Measurements from ENCODE around the gene CSF2RB.

CSF2RB gene

DNA sequence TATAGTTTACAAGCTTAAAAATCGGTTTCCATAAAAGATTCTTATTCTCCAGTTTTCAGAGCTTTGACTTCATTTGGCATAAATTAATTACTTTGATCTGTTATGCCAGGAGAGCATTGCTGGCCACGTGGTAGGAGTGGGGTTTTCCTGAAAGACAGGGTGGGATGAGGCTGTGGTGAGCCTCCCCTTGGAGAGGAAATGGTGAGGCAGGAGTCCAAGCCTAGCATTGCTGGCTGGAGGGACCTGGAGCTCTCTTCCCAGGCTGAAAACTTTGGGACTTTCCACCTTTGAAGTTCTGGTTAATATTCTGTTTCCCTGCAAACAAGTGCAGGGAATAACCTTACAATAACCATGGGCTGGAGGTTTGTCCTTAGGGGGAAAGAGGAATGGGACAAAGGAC, 21.1 kb upstream of the CSF2RB start:
- DNase-seq, result no peak

DNA sequence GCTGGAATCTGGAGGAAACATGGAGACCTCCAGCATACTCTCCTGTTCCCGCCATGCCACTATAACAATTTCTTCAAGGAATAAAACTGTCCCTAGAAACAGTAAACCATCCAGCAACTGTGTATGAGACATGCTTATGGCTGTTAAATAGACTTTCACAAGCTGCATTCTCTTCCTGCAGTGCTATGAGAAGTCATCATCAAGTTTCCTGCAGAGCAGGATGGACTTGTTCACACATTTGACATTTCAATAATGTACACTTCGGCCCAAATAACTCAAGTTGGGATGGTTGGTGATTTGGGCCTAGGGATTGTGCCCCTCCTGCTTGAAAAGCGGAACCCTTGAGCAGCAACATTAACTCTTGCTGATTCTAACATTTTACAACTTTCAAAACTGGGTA, 20.2 kb upstream of the CSF2RB start:
- DNase-seq, result no peak

DNA sequence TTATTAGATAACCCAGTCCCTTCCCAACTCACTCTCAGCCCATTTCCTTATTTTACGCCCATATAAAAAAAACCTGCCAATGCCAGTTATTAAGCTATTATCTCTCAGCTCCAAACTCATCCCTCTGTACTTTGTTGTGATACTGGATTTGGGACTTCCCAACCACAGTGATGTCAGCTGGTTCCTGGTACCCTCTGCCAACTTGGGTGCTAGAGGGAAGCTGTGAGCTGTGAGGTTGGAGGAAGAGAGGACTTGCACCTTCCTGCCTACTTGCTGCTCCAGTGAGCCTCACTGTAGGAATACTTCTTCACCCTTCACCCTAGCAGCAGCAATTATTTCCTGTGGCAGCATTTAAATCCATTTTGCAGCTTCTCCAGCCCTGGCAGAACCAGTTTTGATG, 19.2 kb upstream of the CSF2RB start:
- no peak for DNase-seq

DNA sequence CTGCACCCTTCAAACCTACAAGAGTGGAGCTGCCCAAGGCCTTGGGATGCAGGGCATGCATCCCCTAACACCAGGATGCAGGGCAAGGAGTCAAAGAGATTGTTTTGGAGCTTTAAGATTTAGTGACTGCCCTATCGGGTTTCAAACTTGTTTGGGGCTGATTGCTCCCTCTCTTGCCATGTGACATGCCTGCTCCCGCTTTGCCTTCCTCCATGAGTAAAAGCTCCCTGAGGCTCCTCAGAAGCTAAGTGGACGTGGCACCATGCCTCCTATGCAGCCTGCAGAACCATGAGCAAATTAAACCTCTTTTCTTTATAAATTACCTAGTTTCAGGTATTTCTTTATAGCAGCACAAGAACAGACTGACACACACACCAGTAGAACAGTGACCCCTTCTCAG, 15.8 kb upstream of the CSF2RB start:
- no peak for DNase-seq

DNA sequence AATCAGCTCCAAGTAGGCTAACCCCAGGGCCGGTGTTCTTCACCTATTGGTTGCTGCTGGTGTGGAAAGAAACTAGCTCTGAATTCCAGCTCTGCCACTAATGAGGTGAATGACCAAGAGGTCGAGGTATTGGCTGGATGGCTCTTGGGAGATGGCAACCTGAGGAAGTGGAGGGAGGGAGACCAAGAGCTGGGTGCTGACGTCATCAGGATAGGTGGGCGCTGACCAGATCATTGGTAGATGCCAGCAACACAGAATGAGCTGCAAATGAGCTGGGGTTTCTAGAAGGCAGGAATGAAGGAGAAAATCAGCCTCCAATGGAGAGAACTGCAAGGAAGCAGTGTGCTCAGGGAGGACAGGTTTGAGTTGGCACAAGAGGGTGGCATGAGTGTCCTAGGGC, 14.7 kb upstream of the CSF2RB start:
- no peak for DNase-seq

DNA sequence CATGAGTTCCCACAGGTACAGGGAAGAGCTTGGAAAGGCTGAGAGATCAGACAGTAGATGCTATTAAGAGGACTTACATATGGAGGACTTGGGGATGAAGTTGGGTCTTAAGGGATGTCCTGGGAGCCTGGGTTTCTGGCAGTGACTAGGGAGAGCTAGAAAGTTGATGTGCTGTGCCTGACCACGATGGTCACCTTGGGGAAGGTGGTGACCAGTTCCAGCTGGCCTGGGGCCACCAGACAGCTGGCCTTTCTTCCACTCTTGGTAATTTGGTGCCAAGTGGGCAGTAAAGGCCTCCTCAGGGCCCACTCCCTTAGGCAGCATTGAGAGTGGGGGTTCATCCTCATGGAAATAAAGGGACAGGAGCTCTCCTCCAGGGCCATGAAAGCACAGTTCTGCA, 13.9 kb upstream of the CSF2RB start:
- no peak for DNase-seq

DNA sequence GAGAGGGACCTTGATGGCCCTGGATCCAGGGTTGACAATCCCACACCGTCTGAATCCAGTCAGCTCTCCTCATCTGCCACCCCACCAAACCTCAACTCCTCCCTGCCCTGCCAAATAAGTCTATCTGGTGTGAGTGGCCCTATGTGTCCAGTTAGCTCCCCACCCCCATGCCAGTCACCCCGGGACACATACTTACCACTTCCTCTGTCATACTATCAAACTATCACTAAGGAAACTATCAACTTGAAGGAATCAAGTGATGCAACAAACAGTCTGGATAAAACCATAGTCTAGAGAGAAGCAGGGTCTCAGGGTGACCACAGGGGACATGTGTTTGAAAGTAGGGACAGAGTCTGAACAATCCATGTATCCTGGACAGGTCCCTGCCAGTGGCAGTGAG, 13.2 kb upstream of the CSF2RB start:
- DNase-seq, result peak; percentile 75

DNA sequence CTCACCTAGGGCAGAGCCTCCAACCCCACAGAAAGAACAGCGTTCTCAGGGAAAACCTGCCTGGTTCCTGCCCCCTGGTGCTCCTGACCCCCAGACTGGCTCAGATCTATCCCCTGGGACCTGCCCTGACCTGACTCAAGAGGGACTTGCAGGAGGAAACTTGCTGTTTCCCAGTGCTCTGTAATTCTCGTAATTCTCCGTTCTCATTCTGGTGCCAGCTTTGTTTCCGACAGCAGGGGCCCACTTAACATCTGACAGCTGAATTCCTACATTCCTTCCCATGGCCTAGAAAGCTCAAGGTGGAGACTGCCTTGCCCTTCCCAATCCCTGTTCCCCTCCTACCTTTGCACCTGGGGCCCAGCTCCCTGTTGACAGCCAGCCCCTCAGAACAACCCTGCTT, 12.5 kb upstream of the CSF2RB start:
- DNase-seq, result no peak

DNA sequence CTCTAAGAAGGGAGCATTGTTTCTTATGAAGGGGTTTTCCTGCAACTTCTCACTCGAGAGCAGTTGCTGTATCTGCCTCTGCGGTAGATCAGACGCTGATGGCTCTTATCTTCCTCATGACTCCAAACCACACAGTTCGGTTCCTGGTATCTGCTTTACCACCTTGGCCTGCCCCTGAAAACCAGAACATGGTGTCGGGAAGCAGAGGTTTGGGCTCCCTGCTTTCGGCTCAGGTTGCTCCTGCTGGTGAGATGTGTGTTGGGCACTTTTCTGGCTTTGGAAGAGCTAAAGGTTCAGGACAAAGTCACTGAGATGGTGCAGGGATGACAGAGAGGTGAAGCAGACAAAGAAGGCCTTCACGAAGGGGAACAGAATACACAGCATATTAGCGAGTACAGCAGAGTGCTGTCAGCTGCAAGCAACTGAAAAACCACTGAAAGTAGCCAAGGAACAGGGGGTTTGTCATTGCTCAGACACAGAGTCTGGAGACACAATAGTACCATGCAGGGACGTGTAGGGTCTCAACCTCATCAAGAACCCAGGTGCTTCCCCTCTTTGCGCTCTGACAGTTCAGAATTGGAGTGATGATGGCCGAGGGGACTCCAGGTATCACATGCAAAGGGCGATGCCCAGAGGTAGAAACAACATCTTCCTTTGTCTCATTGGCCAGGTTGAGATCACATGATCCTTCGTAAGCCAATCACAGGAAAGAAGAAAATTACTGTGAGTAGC, 11.9 kb upstream of the CSF2RB start:
- peak; percentile 64 for DNase-seq

DNA sequence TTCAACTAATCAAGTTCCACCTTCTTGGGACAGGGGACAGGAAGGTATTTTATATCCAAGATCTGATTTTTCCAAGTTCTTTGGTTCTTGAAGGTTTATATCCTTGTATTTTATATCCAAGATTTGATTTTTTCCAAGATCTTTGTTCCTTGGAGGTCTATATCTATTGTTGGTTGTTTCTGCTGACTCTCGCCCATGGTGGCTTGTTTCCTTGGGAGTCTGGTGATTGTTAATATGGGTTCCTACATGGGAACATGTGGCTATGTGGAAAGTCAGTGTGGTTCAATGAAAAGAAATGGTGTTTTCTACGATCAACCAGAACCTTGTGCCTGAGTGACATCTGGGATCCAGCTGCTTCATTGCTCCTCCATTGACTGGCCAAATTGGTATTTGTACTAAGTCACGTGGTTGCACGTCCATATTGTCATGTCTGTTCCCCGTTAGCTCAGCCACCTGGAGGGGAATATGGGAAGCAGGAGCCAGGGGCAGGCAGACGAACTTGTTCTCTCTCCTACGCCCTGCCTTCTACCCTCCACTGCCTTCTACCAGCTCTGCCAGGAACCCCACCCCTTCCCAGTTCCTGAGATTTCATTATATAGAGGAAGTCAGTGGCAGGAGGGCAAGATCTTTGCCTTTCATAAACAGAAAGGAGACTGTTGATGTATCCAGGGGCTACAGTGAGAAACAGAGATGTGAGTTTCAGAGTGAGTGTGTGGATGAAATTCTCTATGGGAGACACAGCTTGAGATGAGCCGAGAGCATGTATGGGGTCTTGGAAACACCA, 11.1 kb upstream of the CSF2RB start:
- DNase-seq, result peak; percentile 25

DNA sequence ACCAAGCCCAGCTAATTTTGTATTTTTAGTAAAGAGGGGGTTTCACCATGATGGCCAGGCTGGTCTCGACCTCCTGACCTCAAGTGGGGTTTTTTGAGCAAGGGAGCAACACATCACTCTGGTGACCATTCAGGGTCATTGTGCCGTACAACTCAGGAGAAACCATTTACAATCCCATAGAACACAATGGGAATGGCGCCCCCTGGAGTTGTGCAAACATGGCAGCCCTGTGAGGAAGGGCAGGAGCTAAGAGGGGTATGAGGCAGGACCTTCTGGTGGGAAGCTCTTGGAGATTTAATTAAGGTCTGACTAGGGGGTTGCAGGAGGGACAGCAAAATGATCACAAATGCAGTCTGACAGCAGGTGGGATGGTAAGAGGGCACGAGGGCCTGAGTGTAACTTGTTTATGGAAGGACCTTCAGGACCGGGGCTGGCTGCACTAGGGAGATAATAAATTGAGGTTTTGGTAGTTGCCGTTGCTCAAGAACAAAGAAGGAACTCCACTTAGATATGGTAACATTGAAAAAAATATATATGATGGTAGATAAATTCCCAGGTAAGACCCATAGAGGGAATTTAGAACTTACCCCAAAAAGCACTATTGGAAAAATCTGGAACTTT, 9.1 kb upstream of the CSF2RB start:
- DNase-seq, result no peak

DNA sequence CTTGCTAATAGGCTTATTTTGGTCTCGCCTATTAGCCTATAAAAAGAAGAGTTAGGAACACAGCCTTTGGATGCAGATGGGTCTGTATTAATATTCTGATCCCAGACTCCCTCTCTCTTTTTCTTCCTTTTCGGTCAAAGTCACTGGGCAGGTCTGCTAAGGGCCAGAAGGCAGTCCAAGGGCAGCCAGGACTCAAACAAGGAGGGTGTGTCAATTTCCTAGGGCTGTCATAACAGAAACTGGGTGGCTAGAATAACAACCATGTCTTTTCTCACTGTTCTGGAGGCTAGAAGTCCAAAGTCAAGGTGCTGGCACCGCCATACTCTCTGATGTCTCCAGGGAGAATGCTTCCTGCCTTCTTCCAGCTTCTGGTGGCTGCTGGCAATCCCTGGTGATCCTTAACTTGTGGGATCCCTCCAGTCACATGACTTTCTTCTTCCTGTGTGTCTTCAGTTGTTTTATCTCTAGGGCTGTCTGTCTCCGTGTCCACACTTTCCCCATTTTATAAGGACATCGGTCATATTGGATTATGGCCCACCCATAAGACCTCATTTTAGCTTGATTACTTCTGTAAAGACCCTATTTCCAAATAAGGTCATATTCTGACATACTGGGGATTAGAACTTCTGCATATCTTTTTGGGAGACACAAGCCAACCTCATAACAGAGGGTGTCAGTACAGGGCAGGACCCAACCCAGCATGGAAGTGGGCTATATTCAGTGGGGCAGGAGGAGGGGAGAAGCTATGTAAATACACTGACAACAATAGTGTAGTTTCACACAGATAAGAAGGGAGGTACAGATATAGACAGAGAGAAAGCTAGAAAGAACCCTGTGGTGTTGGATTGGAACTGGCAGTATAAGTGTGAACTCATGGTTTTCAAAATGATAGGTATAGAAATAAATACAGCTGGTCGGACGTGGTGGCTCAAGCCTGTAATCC, 5.9 kb upstream of the CSF2RB start:
- DNase-seq, result no peak

DNA sequence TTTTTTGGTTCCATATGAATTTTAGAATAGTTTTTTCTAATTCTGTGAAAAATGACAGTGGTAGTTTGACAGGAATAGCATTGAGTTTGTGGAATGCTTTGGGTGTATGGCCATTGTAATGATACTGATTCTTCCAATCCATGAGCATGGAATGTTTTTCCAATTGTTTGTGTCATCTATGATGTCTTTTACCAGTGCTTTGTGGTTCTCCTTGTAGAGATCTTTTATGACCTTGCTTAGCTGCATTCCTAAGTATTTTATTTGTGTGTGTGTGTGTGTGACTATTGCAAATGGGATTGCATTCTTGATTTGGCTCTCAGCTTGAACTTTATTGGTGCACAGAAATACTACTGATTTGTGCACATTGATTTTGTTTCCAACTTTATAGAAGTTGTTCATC, 3.0 kb upstream of the CSF2RB start:
- no peak for DNase-seq

DNA sequence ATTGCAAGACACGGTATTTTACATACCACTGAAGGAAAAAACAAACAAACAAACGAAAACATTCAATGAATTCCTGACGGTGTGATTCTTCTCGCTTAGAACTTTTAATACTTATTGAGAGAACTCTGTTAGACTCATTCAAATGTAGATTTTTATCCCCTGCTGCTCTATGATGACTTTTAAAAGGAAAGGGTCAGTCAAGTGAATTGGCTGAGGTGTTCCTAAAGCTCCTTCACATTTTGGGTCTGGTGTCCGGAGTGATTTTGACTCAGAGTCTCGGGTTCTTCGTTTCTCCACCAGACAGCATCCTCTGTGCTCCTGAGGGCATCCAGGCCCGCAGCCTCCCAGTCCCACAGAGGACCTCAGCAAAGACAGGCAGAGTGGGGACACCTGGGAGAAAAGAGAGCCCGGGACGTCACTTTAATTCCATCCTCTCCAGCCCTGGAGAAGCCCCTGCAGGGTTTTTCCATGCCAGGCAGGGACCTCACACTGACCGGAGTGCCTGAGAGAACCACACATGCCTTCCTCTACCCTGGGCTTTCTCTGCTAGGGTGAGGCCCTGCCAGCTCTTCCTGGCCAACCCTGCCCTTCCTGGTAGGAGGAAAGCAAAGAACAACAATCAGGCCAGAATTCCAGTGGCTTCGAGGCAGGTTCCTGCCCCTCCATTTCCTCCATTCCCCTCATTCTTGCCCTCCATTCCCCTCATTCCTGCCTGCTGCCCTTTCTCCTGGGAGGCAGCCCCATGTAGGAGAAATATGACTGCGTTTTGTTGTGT, 1.4 kb upstream of the CSF2RB start:
- no peak for DNase-seq

DNA sequence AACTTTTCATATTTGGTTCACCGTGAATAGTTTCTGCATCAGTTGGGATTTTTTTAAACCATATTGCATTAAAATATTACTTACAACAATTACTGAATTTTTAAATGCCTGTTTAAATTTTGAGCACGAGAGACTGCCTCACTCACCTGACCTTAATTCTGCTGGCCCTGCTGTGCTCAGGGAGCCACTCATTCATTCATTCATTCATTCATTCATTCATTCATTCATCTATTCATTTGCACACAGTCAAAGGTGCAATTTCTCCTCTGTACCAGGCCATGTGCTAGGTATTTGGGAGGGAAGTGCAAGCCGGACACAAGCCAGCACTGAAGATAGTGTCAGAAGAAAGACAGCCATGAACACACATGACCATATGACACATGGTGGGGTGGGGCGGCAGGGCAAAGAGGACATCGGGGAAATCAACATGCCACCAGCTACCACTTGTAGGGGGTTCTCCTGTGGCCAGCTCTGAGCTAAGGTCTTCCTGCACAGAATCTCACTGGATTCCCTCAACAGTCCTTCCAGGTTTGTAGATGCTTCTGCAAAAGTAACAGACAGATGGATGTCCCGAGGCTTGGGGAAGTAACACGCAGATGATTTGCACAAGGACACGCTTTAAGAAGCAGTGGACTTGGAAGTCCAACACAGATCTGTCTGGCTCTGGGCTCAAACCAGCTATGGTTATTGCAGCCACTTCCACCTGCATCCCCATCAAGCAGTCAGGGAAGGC, 568 bp upstream of the CSF2RB start:
- peak; percentile 52 for DNase-seq

DNA sequence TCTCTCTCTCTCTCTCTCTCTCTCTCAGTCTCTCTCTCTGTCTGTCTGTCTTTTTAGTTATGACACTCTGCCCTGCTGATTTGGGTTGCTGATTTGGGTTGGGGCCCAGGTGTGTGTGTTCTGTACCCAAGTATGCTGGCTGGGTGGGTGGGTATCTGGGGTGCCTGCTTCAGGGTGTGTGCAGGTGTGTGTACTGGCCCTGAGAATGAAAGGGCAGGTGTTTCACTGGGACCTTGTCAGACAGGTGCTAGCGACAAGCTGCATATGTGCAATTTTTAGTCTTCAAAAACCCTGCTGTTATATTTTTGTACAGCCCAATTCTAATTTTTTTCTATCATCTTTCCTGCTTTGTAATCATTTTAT, 943 bp downstream of the CSF2RB start:
- no peak for DNase-seq

DNA sequence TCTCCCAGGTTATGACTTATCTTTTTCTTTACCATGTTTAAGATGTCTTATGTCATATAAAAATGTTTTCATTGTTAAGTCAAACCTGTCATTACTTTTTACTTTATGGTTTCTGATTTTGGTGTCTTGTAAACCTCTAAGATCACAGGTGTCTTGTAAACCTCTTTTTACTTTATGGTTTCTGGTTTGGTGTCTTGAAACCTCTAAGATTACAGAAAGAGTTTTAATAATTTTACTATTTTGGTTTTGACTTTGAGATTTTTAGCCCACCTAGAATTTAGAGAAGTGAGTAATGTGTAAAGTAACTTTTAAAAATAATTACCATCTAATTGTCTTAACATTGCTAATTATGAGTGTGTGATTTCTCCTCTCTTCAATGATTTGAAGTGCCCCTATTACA, 2.6 kb downstream of the CSF2RB start:
- DNase-seq, result no peak

DNA sequence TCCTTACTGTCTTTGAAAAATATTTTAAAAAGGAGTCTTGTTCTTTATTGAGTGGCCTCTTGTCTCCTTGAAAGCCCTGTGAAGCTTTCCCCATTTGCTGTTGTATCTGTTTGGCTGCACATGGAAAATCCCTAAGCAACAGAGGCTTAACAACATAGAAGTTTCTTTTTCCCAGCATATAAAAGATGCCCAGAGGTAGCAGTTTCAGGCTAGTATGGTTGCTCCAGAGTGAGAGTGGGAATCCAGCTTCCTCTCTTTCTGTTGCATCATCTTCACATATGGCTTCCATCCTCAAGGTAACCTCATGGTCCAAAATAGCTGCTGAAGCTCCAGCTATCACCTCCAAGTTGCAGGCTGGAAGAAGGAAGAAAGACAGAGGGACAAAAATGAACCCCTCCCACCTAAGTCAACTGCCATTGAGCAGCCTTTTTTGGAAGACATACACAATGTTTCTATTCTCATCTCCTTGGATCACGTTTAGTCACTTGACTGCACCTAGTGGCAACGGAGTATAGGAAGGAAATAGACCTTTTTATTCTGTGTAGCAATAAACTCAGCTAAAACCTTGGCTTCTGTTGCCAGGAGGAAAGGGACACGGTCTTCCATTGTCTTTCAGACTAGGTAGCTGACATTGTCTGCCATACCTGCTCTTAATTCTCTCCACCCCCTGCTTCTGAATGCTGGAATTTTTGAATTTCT, 5.3 kb downstream of the CSF2RB start:
- no peak for DNase-seq

DNA sequence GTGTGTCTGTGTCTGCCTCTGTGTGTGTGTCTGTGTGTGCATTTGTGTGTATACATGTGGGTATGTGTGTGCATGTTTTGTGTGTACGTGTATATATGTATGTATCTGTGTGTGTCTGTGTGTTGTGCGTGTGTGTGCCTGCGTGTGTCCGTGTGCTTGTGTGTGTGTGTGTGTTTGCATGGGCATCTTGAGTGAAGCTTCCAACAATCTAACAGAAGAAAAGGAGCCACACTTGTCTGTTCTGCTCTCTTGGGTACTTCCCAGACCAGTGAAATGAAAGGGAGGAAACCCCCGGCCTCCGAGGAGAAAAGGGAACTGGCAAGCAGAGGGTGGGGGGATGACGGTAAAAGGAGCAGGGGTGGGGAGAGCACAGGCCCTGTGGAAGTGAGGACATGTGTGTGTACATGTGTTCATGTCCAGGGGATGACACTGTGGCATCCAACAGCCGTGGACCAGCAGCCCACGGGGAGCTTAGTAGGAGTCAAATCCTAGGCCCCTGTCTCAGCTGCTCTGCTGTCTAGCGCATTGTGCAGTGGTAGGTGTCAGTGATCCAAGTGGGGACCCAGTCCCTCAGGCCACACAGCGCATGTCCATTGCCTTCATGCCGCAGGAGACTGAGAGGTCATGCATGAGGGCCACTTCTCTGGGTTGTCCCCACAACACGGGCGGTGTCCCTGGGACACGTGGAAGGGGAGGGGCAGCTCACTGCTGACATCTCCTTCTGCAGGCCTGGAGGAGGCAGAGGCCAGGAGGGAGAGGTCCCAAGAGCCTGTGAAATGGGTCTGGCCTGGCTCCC, 8.1 kb downstream of the CSF2RB start:
- peak; percentile 60 for DNase-seq

DNA sequence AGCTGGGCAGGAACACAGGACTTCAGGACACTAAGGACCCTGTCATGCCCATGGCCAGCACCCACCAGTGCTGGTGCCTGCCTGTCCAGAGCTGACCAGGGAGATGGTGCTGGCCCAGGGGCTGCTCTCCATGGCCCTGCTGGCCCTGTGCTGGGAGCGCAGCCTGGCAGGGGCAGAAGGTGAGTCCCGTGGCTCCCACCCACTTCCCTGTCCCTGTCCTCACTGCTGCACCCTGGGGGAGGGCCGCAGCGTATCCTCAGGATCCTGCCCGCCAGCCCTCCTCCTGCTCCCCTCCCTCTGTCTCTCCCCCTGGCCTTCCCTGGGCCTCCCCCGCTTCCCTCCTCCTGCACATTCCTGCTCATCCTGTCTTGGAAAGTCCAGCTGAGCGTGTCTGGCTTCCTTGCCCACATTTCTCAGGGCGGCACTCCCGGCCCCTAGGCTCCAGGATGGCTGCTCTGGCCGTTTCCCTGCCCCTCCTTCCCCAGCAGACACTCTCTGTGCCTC, 8.7 kb downstream of the CSF2RB start:
- no peak for DNase-seq

All from MV-4-11 (cell line).